Epithelial cell of esophagus (primary cell): Measurements from ENCODE around the gene GOLGB1.
A peak's percentile ranks its signal among the peaks of the same experiment; 100 is the strongest.

ENCODE experiments used
- DNase-seq: peaks from one replicate; pipeline ENCODE4 v3.0.0; 2010; ENCODE audit warnings: low read depth
- H3K4me3 ChIP-seq: 2 replicates; pipeline ENCODE4 v1.5.1; 2011; ENCODE audit warnings: mild to moderate bottlenecking, low read length, control low read depth
- CTCF ChIP-seq: IDR thresholded peaks from 2 replicates; pipeline ENCODE4 v1.5.1; 2011; ENCODE audit warnings: low read depth, mild to moderate bottlenecking, low read length, control low read depth, inconsistent platforms; ENCODE audit not compliant: insufficient read depth; ENCODE audit errors: missing control alignments

The GOLGB1 gene

DNA sequence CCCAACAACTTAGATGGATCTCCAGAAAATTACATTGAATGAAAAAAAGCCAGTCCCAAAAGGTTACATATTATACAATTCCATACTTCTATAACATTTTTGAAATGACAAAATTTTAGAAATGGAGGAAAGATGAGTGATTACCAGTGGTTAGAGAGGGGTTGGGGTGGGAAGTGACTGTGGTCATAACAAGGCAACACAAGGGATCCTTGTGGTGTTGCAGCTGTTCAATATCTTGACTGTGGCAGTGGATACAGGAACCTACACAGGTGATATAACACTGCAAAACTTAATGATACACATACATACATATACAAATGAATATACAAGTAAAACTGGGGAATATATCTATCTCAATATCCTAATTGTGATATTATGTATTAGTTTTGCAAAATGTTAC lies 9.6 kb downstream of the GOLGB1 start:
- no peak overlapping the region for H3K4me3 ChIP-seq
- no peak for DNase-seq
- TF ChIP-seq CTCF: no peak

- H3K4me3 ChIP-seq: no peak overlapping the region
- no peak for TF ChIP-seq CTCF
These were observed 11.9 kb downstream of the GOLGB1 start for GRCh38 chr3:121737644-121738043.

DNA sequence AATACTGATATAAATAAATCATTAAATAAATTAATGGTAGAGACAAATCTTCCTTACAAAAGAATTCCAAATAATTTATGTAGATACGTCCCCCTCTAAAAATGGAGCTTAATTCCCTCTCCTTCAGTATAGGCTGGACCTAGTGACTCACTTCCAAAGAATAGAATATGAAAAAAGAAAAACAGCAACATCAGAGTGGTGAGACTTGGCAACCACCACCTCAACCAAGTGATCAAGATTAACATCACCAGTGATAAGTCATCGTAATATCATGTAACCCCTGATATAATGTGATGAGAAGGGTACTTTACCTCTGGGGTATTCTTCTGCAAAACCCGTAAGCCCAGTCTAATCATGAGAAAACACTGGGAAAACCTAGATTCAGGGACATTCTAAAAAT lies 13.4 kb downstream of the GOLGB1 start:
- peak; percentile 16 for DNase-seq
- TF ChIP-seq CTCF: no peak

More at GRCh38 chr3:121737644-121738043, 11.9 kb downstream of the GOLGB1 start:
- no peak for DNase-seq

GRCh38 chr3:121735047-121735696 lies 14.4 kb downstream of the GOLGB1 start:
- DNase-seq: peak; percentile 16
- no peak overlapping the region for H3K4me3 ChIP-seq
- TF ChIP-seq CTCF: no peak

More for the DNA sequence above, 13.4 kb downstream of the GOLGB1 start:
- H3K4me3 ChIP-seq: no peak overlapping the region

- TF ChIP-seq CTCF: no peak
These were observed 18.4 kb downstream of the GOLGB1 start for GRCh38 chr3:121730940-121731687.

DNA sequence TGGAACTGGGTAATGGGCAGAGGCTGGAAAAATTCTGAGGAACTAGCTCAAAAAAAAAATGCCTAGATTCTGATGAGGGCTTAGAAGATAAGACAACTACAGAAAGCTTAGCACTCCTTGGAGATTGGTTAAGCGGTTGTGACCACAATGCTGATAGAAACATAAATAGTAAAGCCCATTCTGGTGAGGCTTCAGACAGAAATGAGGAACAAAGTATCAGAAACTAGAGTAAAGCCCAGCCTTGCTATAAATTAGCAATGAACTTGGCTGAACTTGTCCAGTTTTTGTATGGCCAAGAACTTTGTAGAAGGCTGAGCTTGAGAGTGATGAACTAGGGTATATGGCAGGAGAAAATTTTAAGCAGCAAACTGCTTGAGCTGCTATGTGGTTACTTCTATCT lies 25.4 kb downstream of the GOLGB1 start:
- H3K4me3 ChIP-seq: no peak overlapping the region
- no peak for DNase-seq
- TF ChIP-seq CTCF: no peak

More at GRCh38 chr3:121730940-121731687, 18.4 kb downstream of the GOLGB1 start:
- H3K4me3 ChIP-seq: no peak overlapping the region
- peak; percentile 80 for DNase-seq
